OCI-LY7 (cell line): ENCODE data around the gene LSM4. TPM values are rescaled to one million over a fixed set of nuclear protein-coding genes. Genes with fewer than 3 reads are reported as not detected.

ENCODE experiments used
- BruUV-seq: library from RNA; stranded (reverse); fragments of 400-500 nt; replicated peaks from 2 replicates; lab custom pipeline; 2021; lab: Mats Ljungman, UMichigan
- CTCF ChIA-PET: fragments of 300-600 bp; sonication (Branson Sonifier 250); formaldehyde crosslinking; loops from one replicate; lab custom pipeline; 2022; ENCODE audit warnings: antibody characterized with exemption; ENCODE audit not compliant: unreplicated experiment; lab: Charles Lee
- POLR2A ChIA-PET: fragments of 300-600 bp; sonication (Branson Sonifier 250); formaldehyde crosslinking; loops from one replicate; lab custom pipeline; 2022; ENCODE audit warnings: antibody characterized with exemption; lab: Charles Lee
- DNase-seq: peaks from one replicate; pipeline ENCODE4 v3.0.0-alpha.2; 2015; ENCODE audit warnings: low spot score
- H2AFZ ChIP-seq: fragments of 200-600 bp; sonication (generic), shearing (Covaris generic); 2 replicates; pipeline ENCODE4 v1.6.1; 2014; ENCODE audit warnings: mild to moderate bottlenecking, antibody characterized with exemption, low read length, moderate library complexity
- H3K27ac ChIP-seq: fragments of 200-600 bp; sonication (generic); 2 replicates; pipeline ENCODE4 v1.5.1; 2014; ENCODE audit warnings: mixed run types, low read depth, mild to moderate bottlenecking, moderate library complexity, low read length, inconsistent platforms; ENCODE audit not compliant: poor library complexity, severe bottlenecking
- H3K36me3 ChIP-seq: fragments of 200-600 bp; sonication (generic); 2 replicates; pipeline ENCODE4 v1.6.1; 2014; ENCODE audit warnings: mild to moderate bottlenecking, antibody characterized with exemption, low read length, moderate library complexity, mixed read lengths; ENCODE audit not compliant: insufficient read depth
- H3K4me1 ChIP-seq: fragments of 200-600 bp; sonication (generic); 2 replicates; pipeline ENCODE4 v1.5.1; 2014; ENCODE audit warnings: mild to moderate bottlenecking, low read length; ENCODE audit not compliant: insufficient read depth, poor library complexity, severe bottlenecking
- H3K4me2 ChIP-seq: fragments of 200-600 bp; sonication (generic); 2 replicates; pipeline ENCODE4 v1.6.1; 2014; ENCODE audit warnings: mild to moderate bottlenecking, low read length
- H3K4me3 ChIP-seq: fragments of 200-600 bp; sonication (generic); 2 replicates; pipeline ENCODE4 v1.5.1; 2014; ENCODE audit warnings: mild to moderate bottlenecking, low read depth, low read length; ENCODE audit not compliant: poor library complexity, severe bottlenecking
- H3K79me2 ChIP-seq: fragments of 200-600 bp; sonication (generic); 2 replicates; pipeline ENCODE4 v1.6.1; 2016; ENCODE audit warnings: low read depth, mild to moderate bottlenecking, low read length, moderate library complexity, mixed read lengths; ENCODE audit not compliant: insufficient read depth
- H3K9me2 ChIP-seq: fragments of 200-600 bp; sonication (generic); 2 replicates; pipeline ENCODE4 v1.6.1; 2016; ENCODE audit warnings: mild to moderate bottlenecking, low read length, mixed read lengths; ENCODE audit not compliant: insufficient read depth
- H3K9me3 ChIP-seq: fragments of 200-600 bp; sonication (generic); 2 replicates; pipeline ENCODE4 v1.6.1; 2014; ENCODE audit warnings: mild to moderate bottlenecking, mixed run types, low read length, mixed read lengths
- H4K20me1 ChIP-seq: fragments of 200-600 bp; sonication (generic); 2 replicates; pipeline ENCODE4 v1.6.1; 2014; ENCODE audit warnings: mild to moderate bottlenecking, antibody characterized with exemption, low read length, moderate library complexity, mixed read lengths; ENCODE audit not compliant: insufficient read depth
- CTCF ChIP-seq: fragments of 200-600 bp; sonication (generic); conservative IDR thresholded peaks from 2 replicates; pipeline ENCODE4 v1.5.1; 2014; ENCODE audit warnings: mild to moderate bottlenecking, antibody characterized with exemption, low read length, moderate library complexity, mixed read lengths
- EZH2phosphoT487 ChIP-seq: fragments of 200-600 bp; sonication (generic); IDR thresholded peaks from 2 replicates; pipeline ENCODE4 v1.6.1; 2018; ENCODE audit warnings: low read depth, borderline replicate concordance, mild to moderate bottlenecking, mixed run types, antibody characterized with exemption, low read length, moderate library complexity, mixed read lengths
- intact Hi-C: fragments of 100-400 bp; cut with micrococcal nuclease; formaldehyde crosslinking; loops from one replicate; pipeline ENCODE4 v1.10.0; 2022; ENCODE audit not compliant: unreplicated experiment
- total RNA-seq, 2 experiments: library from RNA; depleted of rRNA in 1 of 2; stranded (reverse); fragments of >200 nt in 1 of 2; shearing (Covaris generic) in 1 of 2; gene quantifications; 2 replicates each; pipeline ENCODE4 v1.2.3, GENCODE V29; 2014 to 2022

The LSM4 gene
- total RNA-seq, 2 experiments from 2014 or later = 232 to 451 TPM

- Histone ChIP-seq H3K27ac (peak overlapping the region; percentile 31), H3K79me2 (no peaks in the 10 kb centered on the region), H3K4me2 (peak overlapping the region; percentile 98), H3K9me2 (no peaks in the 10 kb centered on the region), H3K4me3 (peak overlapping the region; percentile 88), H3K9me3 (no peaks in the 10 kb centered on the region), H3K4me1 (peaks cover 25% of the 10 kb centered on the region), H2AFZ (peak overlapping the region; percentile 72), H3K36me3 (no peaks in the 10 kb centered on the region), H4K20me1 (no peaks in the 10 kb centered on the region)
- intact Hi-C loops = no loop called here
- POLR2A ChIA-PET = interaction anchor here (0.6 to 2.4 kb wide), 3 partner anchors 10 to 59 kb away, joined by 9 to 19 read pairs (median 13); partner anchors contain the start of gene JUND
- CTCF ChIA-PET = interaction anchor here (0.6 to 1.6 kb wide), 5 partner anchors 11 to 149 kb away, joined by 3 to 10 read pairs (median 5); no protein-coding TSS in a partner anchor
- no TSS peak for BruUV-seq
- DNase-seq = peak; percentile 53
- no peak for TF ChIP-seq EZH2phosphoT487
- peak; percentile 68 for TF ChIP-seq CTCF
Measured at GRCh38 chr19:18339723-18340122, 16.8 kb upstream of the LSM4 start.

GRCh38 chr19:18338541-18338940 lies 15.7 kb upstream of the LSM4 start:
- Histone ChIP-seq H3K4me2 (no peak overlapping the region), H3K27ac (no peak overlapping the region), H2AFZ (no peak overlapping the region), H3K4me3 (no peak overlapping the region), H3K79me2 (no peaks in the 10 kb centered on the region), H3K4me1 (peaks cover 25% of the 10 kb centered on the region), H4K20me1 (no peaks in the 10 kb centered on the region), H3K9me3 (no peaks in the 10 kb centered on the region), H3K36me3 (no peaks in the 10 kb centered on the region), H3K9me2 (no peaks in the 10 kb centered on the region)
- BruUV-seq = no TSS peak
- POLR2A ChIA-PET = interaction anchor here (0.5 to 2.4 kb wide), 3 partner anchors 9 to 283 kb away, joined by 3 to 19 read pairs (median 13); partner anchors contain the start of gene JUND
- CTCF ChIA-PET = interaction anchor here (1.6 kb wide), 1 partner anchor 10 kb away, joined by 10 read pairs; no protein-coding TSS in a partner anchor
- intact Hi-C loops = no loop called here
- TF ChIP-seq CTCF = no peak
- TF ChIP-seq EZH2phosphoT487 = no peak
- no peak for DNase-seq

GRCh38 chr19:18336121-18336520 lies 13.2 kb upstream of the LSM4 start:
- peaks cover 18% of the 10 kb centered on the region for H3K4me1 ChIP-seq
- H3K9me3 ChIP-seq = no peaks in the 10 kb centered on the region
- H3K27ac ChIP-seq = no peak overlapping the region
- ChIA-PET POLR2A (interaction anchor here (0.6 kb wide), 2 partner anchors 65 to 130 kb away, joined by 3 to 4 read pairs; no protein-coding TSS in a partner anchor), CTCF (interaction anchor here (0.6 to 1.1 kb wide), 3 partner anchors 56 to 730 kb away, joined by 3 read pairs; no protein-coding TSS in a partner anchor)
- H4K20me1 ChIP-seq = no peaks in the 10 kb centered on the region
- no peak overlapping the region for H3K4me2 ChIP-seq
- H3K36me3 ChIP-seq = no peaks in the 10 kb centered on the region
- no peaks in the 10 kb centered on the region for H3K9me2 ChIP-seq
- TF ChIP-seq CTCF (no peak), EZH2phosphoT487 (no peak)
- H3K4me3 ChIP-seq = no peak overlapping the region
- H2AFZ ChIP-seq = no peak overlapping the region
- H3K79me2 ChIP-seq = no peaks in the 10 kb centered on the region
- no peak for DNase-seq
- BruUV-seq = no TSS peak
- intact Hi-C loops = no loop called here
